Natural killer cell (primary cell): Measurements from ENCODE around the gene SDC1. TPM values are rescaled to one million over a fixed set of nuclear protein-coding genes. Genes with fewer than 3 reads are reported as not detected.

ENCODE experiments used
- ATAC-seq, 3 donors: fragments of 150-1000 bp in 2 of 3; fragments of 200-7000 bp in 1 of 3; cut with Tn5 transposase; 1 replicate in 1 of 3; 2 replicates in 2 of 3; pipeline ENCODE4 v1.10.0; 2021; ENCODE audit warnings: mild to moderate bottlenecking in 2 of 3, moderate library complexity in 2 of 3
- DNase-seq, 2 donors: peaks; one replicate each; pipeline versions ENCODE4 v3.0.0 to v3.0.0-alpha.2; 2013 to 2021; ENCODE audit warnings: mixed read lengths in 1 of 2
- H3K27ac ChIP-seq: one replicate; pipeline ENCODE4 v1.5.1; 2013; ENCODE audit warnings: mild to moderate bottlenecking, low read length
- H3K27me3 ChIP-seq: one replicate; pipeline ENCODE4 v1.6.1; 2013; ENCODE audit warnings: low read length; ENCODE audit not compliant: control insufficient read depth, insufficient read depth
- H3K36me3 ChIP-seq: one replicate; pipeline ENCODE4 v1.6.1; 2013; ENCODE audit warnings: low read length; ENCODE audit not compliant: control insufficient read depth, insufficient read depth
- H3K4me1 ChIP-seq: one replicate; pipeline ENCODE4 v1.6.1; 2013; ENCODE audit warnings: low read length; ENCODE audit not compliant: control insufficient read depth, insufficient read depth
- H3K4me3 ChIP-seq: one replicate; pipeline ENCODE4 v1.5.1; 2013; ENCODE audit warnings: low read length
- H3K9me3 ChIP-seq: one replicate; pipeline ENCODE4 v1.6.1; 2013; ENCODE audit warnings: low read length; ENCODE audit not compliant: control insufficient read depth, insufficient read depth
- H3K27ac Mint-ChIP-seq, 2 donors: one replicate each; pipeline ENCODE4 v1.8.0; 2022; ENCODE audit warnings: mild to moderate bottlenecking in 2 of 2, mixed read lengths in 2 of 2, moderate library complexity in 1 of 2
- H3K27me3 Mint-ChIP-seq, 2 donors: one replicate each; pipeline ENCODE4 v1.8.0; 2022; ENCODE audit warnings: low read depth in 2 of 2, mixed read lengths in 2 of 2
- H3K36me3 Mint-ChIP-seq: one replicate; pipeline ENCODE4 v1.8.0; 2022; ENCODE audit warnings: mixed read lengths
- H3K4me1 Mint-ChIP-seq, 2 donors: one replicate each; pipeline ENCODE4 v1.8.0; 2022; ENCODE audit warnings: mixed read lengths in 2 of 2
- H3K4me3 Mint-ChIP-seq: one replicate; pipeline ENCODE4 v1.8.0; 2022; ENCODE audit warnings: mild to moderate bottlenecking, moderate library complexity, mixed read lengths
- H3K9me3 Mint-ChIP-seq, 2 donors: one replicate each; pipeline ENCODE4 v1.8.0; 2022; ENCODE audit warnings: mixed read lengths in 2 of 2
- CTCF ChIP-seq: fragments of 200-600 bp; IDR thresholded peaks from one replicate; pipeline ENCODE4 v1.8.0; 2022; ENCODE audit warnings: antibody characterized with exemption
- WGBS: methylation state at CpG from one replicate; pipeline ENCODE4 v1.1.7; 2013; ENCODE audit warnings: missing lambda C conversion rate; ENCODE audit not compliant: insufficient coverage; 5-methylcytosine and 5-hydroxymethylcytosine counted together
- intact Hi-C: fragments of 100-400 bp; cut with micrococcal nuclease; formaldehyde crosslinking; loops from one replicate; pipeline ENCODE4 v1.14.2; 2022
- total RNA-seq, 4 donors: library from RNA; stranded (reverse); fragments of 120-200 nt in 1 of 4; gene quantifications; one replicate each; pipeline versions ENCODE4 v1.2.3 to v1.2.4, GENCODE V29; 2013 to 2022

SDC1 gene
- total RNA-seq, 3 donors from 2014 or later (not counting 1 experiment from before 2014, with no cell fraction given): 0.63 TPM; not detected in 2

DNA sequence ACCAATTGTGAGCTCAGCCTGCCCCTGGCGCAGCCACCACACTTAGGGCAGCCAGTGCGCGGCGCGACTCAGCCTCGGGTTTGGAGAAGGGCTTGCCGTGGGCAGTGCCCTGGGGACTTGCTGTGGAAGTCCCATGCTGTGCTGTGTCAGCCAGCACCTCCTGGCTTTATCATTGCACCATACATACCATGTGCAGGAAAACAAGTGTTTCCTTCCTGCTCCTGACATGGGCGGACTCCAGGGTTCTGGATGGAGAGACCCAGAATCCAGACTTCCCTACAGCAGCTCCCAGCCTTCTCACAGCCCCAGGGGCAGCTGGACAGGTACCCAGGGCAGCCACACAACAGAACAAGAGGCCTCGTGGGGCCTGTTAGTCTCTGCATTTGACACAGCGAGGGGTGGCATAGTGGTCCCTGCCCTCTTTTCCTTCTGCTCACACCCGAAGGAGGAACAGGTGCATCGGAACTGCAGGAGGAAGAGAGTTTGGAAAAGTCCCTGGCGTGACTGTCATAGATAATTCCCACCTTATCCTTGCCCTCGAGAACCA is 54.2 kb downstream of the SDC1 start:
- no peak for DNase-seq
- Histone ChIP-seq H3K36me3 (no peaks in the 10 kb centered on the region), H3K27me3 (no peaks in the 10 kb centered on the region), H3K4me1 (no peaks in the 10 kb centered on the region), H3K9me3 (no peaks in the 10 kb centered on the region), H3K4me3 (no peak overlapping the region), H3K27ac (no peak overlapping the region)
- Mint-ChIP-seq H3K4me3 (no peak overlapping the region), H3K27me3 (peaks cover 0 to under 1% of the 10 kb centered on the region in 2 donors), H3K9me3 (no peaks in the 10 kb centered on the region), H3K36me3 (no peaks in the 10 kb centered on the region), H3K4me1 (no peaks in the 10 kb centered on the region), H3K27ac (no peak overlapping the region)
- no peak for TF ChIP-seq CTCF
- no peak for ATAC-seq
- WGBS: 74% methylated on average over 10 of the region's 14 CpGs
- intact Hi-C loops: no loop called here

GRCh38 chr2:20169796-20170703 is 54.9 kb downstream of the SDC1 start:
- no peak overlapping the region for H3K4me3 ChIP-seq
- no peak for ATAC-seq
- TF ChIP-seq CTCF: no peak
- no peaks in the 10 kb centered on the region for H3K27me3 ChIP-seq
- Mint-ChIP-seq H3K9me3 (no peaks in the 10 kb centered on the region), H3K36me3 (no peaks in the 10 kb centered on the region), H3K27me3 (no peaks in the 10 kb centered on the region), H3K4me1 (no peaks in the 10 kb centered on the region), H3K4me3 (no peak overlapping the region), H3K27ac (no peak overlapping the region)
- no peak for DNase-seq
- H3K9me3 ChIP-seq: no peaks in the 10 kb centered on the region
- no peaks in the 10 kb centered on the region for H3K4me1 ChIP-seq
- intact Hi-C loops: no loop called here
- H3K36me3 ChIP-seq: no peaks in the 10 kb centered on the region
- no peak overlapping the region for H3K27ac ChIP-seq
- WGBS: 84% methylated on average over 16 of the region's 16 CpGs

- Mint-ChIP-seq H3K27ac (no peak overlapping the region), H3K4me3 (no peak overlapping the region), H3K36me3 (no peaks in the 10 kb centered on the region), H3K9me3 (no peaks in the 10 kb centered on the region), H3K4me1 (no peaks in the 10 kb centered on the region), H3K27me3 (no peaks in the 10 kb centered on the region)
- intact Hi-C loops: no loop called here
- WGBS: 87% methylated on average over 26 of the region's 26 CpGs
- Histone ChIP-seq H3K4me1 (no peaks in the 10 kb centered on the region), H3K27me3 (no peaks in the 10 kb centered on the region), H3K9me3 (no peaks in the 10 kb centered on the region), H3K36me3 (no peaks in the 10 kb centered on the region), H3K4me3 (no peak overlapping the region), H3K27ac (no peak overlapping the region)
- DNase-seq (no peak), ATAC-seq (no peak)
- TF ChIP-seq CTCF: no peak
Measured at GRCh38 chr2:20168727-20169696, 55.9 kb downstream of the SDC1 start.
